GM23338 (cell line): ENCODE measurements around the gene PRM1. TPM values are rescaled to one million over a fixed set of nuclear protein-coding genes. Genes with fewer than 3 reads are reported as not detected.

ENCODE experiments used
- ATAC-seq: fragments of 200-7000 bp; cut with Tn5 transposase; 3 replicates; pipeline ENCODE4 v1.9.1; 2020
- DNase-seq: peaks from one replicate; pipeline ENCODE4 v3.0.0-alpha.2; 2015; ENCODE audit warnings: low spot score
- H2AFZ ChIP-seq: fragments of 200-600 bp; sonication (generic); 2 replicates; pipeline ENCODE4 v1.8.0; 2016; ENCODE audit warnings: antibody characterized with exemption, mild to moderate bottlenecking, moderate library complexity
- H3F3A ChIP-seq: fragments of 200-600 bp; sonication (generic); replicated peaks from 2 replicates; pipeline ENCODE4 v1.8.0; 2017; ENCODE audit warnings: antibody characterized with exemption, mixed run types, low read depth
- H3K27ac ChIP-seq: fragments of 200-600 bp; sonication (generic); 2 replicates; pipeline ENCODE4 v1.6.1; 2016; ENCODE audit warnings: low read depth
- H3K27me3 ChIP-seq: fragments of 200-600 bp; sonication (generic); 2 replicates; pipeline ENCODE4 v1.8.0; 2016; ENCODE audit warnings: mild to moderate bottlenecking, mixed run types, moderate library complexity; ENCODE audit not compliant: insufficient read depth
- H3K36me3 ChIP-seq: fragments of 200-600 bp; sonication (generic); 2 replicates; pipeline ENCODE4 v1.8.0; 2016; ENCODE audit warnings: mild to moderate bottlenecking; ENCODE audit not compliant: insufficient read depth
- H3K4me1 ChIP-seq: fragments of 200-600 bp; sonication (generic); 2 replicates; pipeline ENCODE4 v1.8.0; 2016; ENCODE audit warnings: mild to moderate bottlenecking, moderate library complexity; ENCODE audit not compliant: insufficient read depth
- H3K4me2 ChIP-seq: fragments of 200-600 bp; sonication (generic); 2 replicates; pipeline ENCODE4 v1.7.1; 2017; ENCODE audit warnings: mixed run types
- H3K4me3 ChIP-seq: fragments of 200-600 bp; sonication (generic); 2 replicates; pipeline ENCODE4 v1.6.1; 2016; ENCODE audit warnings: mixed run types
- H3K79me2 ChIP-seq: fragments of 200-600 bp; sonication (generic); replicated peaks from 2 replicates; pipeline ENCODE4 v1.8.0; 2017; ENCODE audit warnings: mild to moderate bottlenecking; ENCODE audit not compliant: insufficient read depth
- H3K9me2 ChIP-seq: fragments of 200-600 bp; sonication (generic); 2 replicates; pipeline ENCODE4 v1.8.0; 2017; ENCODE audit not compliant: insufficient read depth
- H4K20me1 ChIP-seq: fragments of 200-600 bp; sonication (generic); replicated peaks from 2 replicates; pipeline ENCODE4 v1.8.0; 2017; ENCODE audit warnings: mild to moderate bottlenecking; ENCODE audit not compliant: insufficient read depth
- H3K27ac Mint-ChIP-seq: 2 replicates; pipeline ENCODE4 v1.8.0; 2020; ENCODE audit warnings: inconsistent platforms, mild to moderate bottlenecking, moderate library complexity, mixed read lengths
- H3K27me3 Mint-ChIP-seq: 3 replicates; pipeline ENCODE4 v1.8.0; 2022; ENCODE audit warnings: low read depth, mild to moderate bottlenecking, moderate library complexity, mixed read lengths, inconsistent platforms; ENCODE audit not compliant: insufficient read depth, poor library complexity
- H3K36me3 Mint-ChIP-seq: 3 replicates; pipeline ENCODE4 v1.8.0; 2021; ENCODE audit warnings: low read depth, mild to moderate bottlenecking, inconsistent platforms, moderate library complexity, mixed read lengths
- H3K4me1 Mint-ChIP-seq: 3 replicates; pipeline ENCODE4 v1.8.0; 2020; ENCODE audit warnings: mild to moderate bottlenecking, inconsistent platforms, mixed read lengths
- H3K4me3 Mint-ChIP-seq: 3 replicates; pipeline ENCODE4 v1.8.0; 2021; ENCODE audit warnings: moderate library complexity, mild to moderate bottlenecking, inconsistent platforms, mixed read lengths
- H3K9me3 Mint-ChIP-seq: 3 replicates; pipeline ENCODE4 v1.8.0; 2020; ENCODE audit warnings: moderate library complexity, mild to moderate bottlenecking, inconsistent platforms, mixed read lengths
- CREB1 ChIP-seq: fragments of 250-450 bp; sonication (Bioruptor Pico); IDR thresholded peaks from 2 replicates; pipeline ENCODE4 v1.5.0; 2020; ENCODE audit warnings: low read depth, mild to moderate bottlenecking, moderate library complexity
- EZH2 ChIP-seq: fragments of 200-600 bp; sonication (generic); IDR thresholded peaks from one replicate; pipeline ENCODE4 v1.8.0; 2017; ENCODE audit warnings: antibody characterized with exemption, mild to moderate bottlenecking, low read depth; ENCODE audit not compliant: unreplicated experiment
- EZH2phosphoT487 ChIP-seq: fragments of 200-600 bp; sonication (generic); IDR thresholded peaks from one replicate; pipeline ENCODE4 v1.8.1; 2018; ENCODE audit warnings: antibody characterized with exemption; ENCODE audit not compliant: unreplicated experiment
- JUNB ChIP-seq: IDR thresholded peaks from one replicate; pipeline ENCODE4 v1.6.1; 2016; ENCODE audit warnings: antibody characterized with exemption; ENCODE audit not compliant: unreplicated experiment
- NANOG ChIP-seq: IDR thresholded peaks from 2 replicates; pipeline ENCODE4 v1.6.1; 2016; ENCODE audit warnings: antibody characterized with exemption, borderline replicate concordance
- ZNF114 ChIP-seq: fragments of 250-450 bp; sonication (Bioruptor Pico); IDR thresholded peaks from 2 replicates; pipeline ENCODE4 v1.5.0; 2020; ENCODE audit warnings: mild to moderate bottlenecking, moderate library complexity
- ZNF462 ChIP-seq: fragments of 250-450 bp; sonication (Bioruptor Pico); IDR thresholded peaks from 2 replicates; pipeline ENCODE4 v1.5.0; 2020; ENCODE audit warnings: mild to moderate bottlenecking, moderate library complexity
- polyA plus RNA-seq: library from polyadenylated mRNA; unstranded; fragments of >200 nt; fragmentation: Nextera tagmentation; extraction: Ambion mirVana; gene quantifications from 2 replicates; pipeline ENCODE4 v1.2.1, GENCODE V29; 2016
- total RNA-seq: library from RNA; depleted of rRNA; stranded (reverse); fragments of >200 nt; shearing (Covaris generic); gene quantifications from 2 replicates; pipeline ENCODE4 v1.2.3, GENCODE V29; 2014

PRM1 gene
- total and polyA plus RNA-seq, 2 experiments from 2014 or later = 1.2 TPM; not detected in 1

- no peak for TF ChIP-seq ZNF462 (CRISPR knock-in tag)
Observed at GRCh38 chr16:11309895-11310633, 28.9 kb upstream of the PRM1 start (continued).

- Mint-ChIP-seq H3K9me3 (0 out of 3 replicates have a peak, but pooled peaks cover 2% of the 10 kb centered on the region), H3K27me3 (peaks cover 6% of the 10 kb centered on the region), H3K27ac (no peak overlapping the region), H3K4me3 (no peak overlapping the region), H3K36me3 (no peaks in the 10 kb centered on the region; the same call in 2 of the 3 replicates), H3K4me1 (peaks cover 26% of the 10 kb centered on the region)
- ATAC-seq = peak; percentile 56
- H3F3A ChIP-seq = peaks cover 16% of the 10 kb centered on the region
- H3K27ac ChIP-seq = no peak overlapping the region
- H3K79me2 ChIP-seq = no peaks in the 10 kb centered on the region
- no peaks in the 10 kb centered on the region for H3K27me3 ChIP-seq
- H3K9me2 ChIP-seq = no peaks in the 10 kb centered on the region; the same call in 1 of the 2 replicates
- no peak for DNase-seq
- no peak overlapping the region for H3K4me3 ChIP-seq
- no peak overlapping the region for H3K4me2 ChIP-seq
- no peaks in the 10 kb centered on the region for H4K20me1 ChIP-seq
- peak overlapping the region; percentile 88; the same call in 1 of the 2 replicates for H2AFZ ChIP-seq
- no peaks in the 10 kb centered on the region; the same call in 1 of the 2 replicates for H3K36me3 ChIP-seq
- peaks cover 20% of the 10 kb centered on the region for H3K4me1 ChIP-seq
- TF ChIP-seq CREB1 (CRISPR knock-in tag) (no peak), EZH2 (no peak), JUNB (no peak), EZH2phosphoT487 (no peak), ZNF462 (CRISPR knock-in tag) (no peak), NANOG (no peak), ZNF114 (CRISPR knock-in tag) (no peak)
Observed at GRCh38 chr16:11308493-11309283, 27.6 kb upstream of the PRM1 start.
